Esophagus muscularis mucosa (tissue), 3 donors: ENCODE measurements around the gene CLCN4.

ENCODE experiments used
- CTCF ChIP-seq, 3 experiments: fragments of 200-600 bp in 2 of 3; fragments of 450-650 bp in 1 of 3; sonication (generic) in 2 of 3; IDR thresholded peaks; one replicate each; pipeline ENCODE4 v1.5.1; 2017 to 2019; ENCODE audit warnings: antibody characterized with exemption in 3 of 3, mild to moderate bottlenecking in 2 of 3, moderate library complexity in 1 of 3
- POLR2AphosphoS5 ChIP-seq, 2 donors: sonication (generic); formaldehyde crosslinking; IDR thresholded peaks; one replicate each; pipeline ENCODE4 v1.6.1; 2017; ENCODE audit warnings: antibody characterized with exemption in 2 of 2

- no peak for TF ChIP-seq POLR2AphosphoS5 (IDR thresholded peaks at IDR 0.05)
- no peak for TF ChIP-seq CTCF (IDR thresholded peaks at IDR 0.05)
These were observed 3.4 kb downstream of the CLCN4 start for GRCh38 chrX:10160211-10160610.
